HEK293 (cell line): ENCODE data around the gene FANCC.

Source experiments
- CTCF ChIA-PET: fragments of 350-600 bp; formaldehyde crosslinking; extraction: SDS; loops from one replicate; lab custom pipeline; 2021; ENCODE audit warnings: antibody characterized with exemption; lab: Yijun Ruan, JAX
- POLR2A ChIA-PET: fragments of 300-600 bp; formaldehyde crosslinking; extraction: SDS; loops from one replicate; lab custom pipeline; 2020; ENCODE audit warnings: antibody characterized with exemption, inconsistent platforms; lab: Yijun Ruan, JAX
- H3K27ac ChIP-seq: fragments of 200-500 bp; sonication (Bioruptor generic); 2 replicates; pipeline ENCODE4 v1.5.1; 2014; ENCODE audit warnings: low read depth, low read length, control low read depth, inconsistent platforms; ENCODE audit errors: extremely low read depth
- H3K36me3 ChIP-seq, 2 experiments: fragments of 200-500 bp in 1 of 2; sonication (Bioruptor generic) in 1 of 2; 1 replicate in 1 of 2; 2 replicates in 1 of 2; pipeline ENCODE4 v1.5.1; 2014 to 2017; ENCODE audit warnings: inconsistent platforms in 2 of 2, low read length in 2 of 2; ENCODE audit not compliant: control insufficient read depth in 2 of 2, insufficient read depth in 1 of 2
- H3K4me1 ChIP-seq: fragments of 200-500 bp; sonication (Bioruptor generic); 2 replicates; pipeline ENCODE4 v1.5.1; 2014; ENCODE audit warnings: mild to moderate bottlenecking, low read length, inconsistent platforms; ENCODE audit not compliant: control insufficient read depth, insufficient read depth
- H3K4me3 ChIP-seq: 2 replicates; pipeline ENCODE4 v1.5.1; 2011; ENCODE audit warnings: low read depth, mild to moderate bottlenecking, control low read depth, low read length, moderate library complexity
- H3K9me3 ChIP-seq: fragments of 200-500 bp; sonication (Bioruptor generic); 2 replicates; pipeline ENCODE4 v1.5.1; 2014; ENCODE audit warnings: low read depth, low read length, inconsistent platforms; ENCODE audit not compliant: control insufficient read depth, insufficient read depth
- FEZF1 ChIP-seq: fragments of 450-650 bp; formaldehyde crosslinking; IDR thresholded peaks from 2 replicates; pipeline ENCODE4 v1.5.1; 2016; ENCODE audit warnings: missing biosample characterization, missing genetic modification characterization
- KLF8 ChIP-seq: fragments of 450-650 bp; formaldehyde crosslinking; IDR thresholded peaks from 2 replicates; pipeline ENCODE4 v1.5.1; 2016; ENCODE audit warnings: missing biosample characterization, missing genetic modification characterization
- MYNN ChIP-seq: fragments of 450-650 bp; formaldehyde crosslinking; IDR thresholded peaks from 2 replicates; pipeline ENCODE4 v1.5.1; 2016; ENCODE audit warnings: missing biosample characterization, missing genetic modification characterization, borderline replicate concordance
- SP3 ChIP-seq: fragments of 450-650 bp; formaldehyde crosslinking; IDR thresholded peaks from 2 replicates; pipeline ENCODE4 v1.5.1; 2016; ENCODE audit warnings: missing biosample characterization, missing genetic modification characterization
- ZBTB11 ChIP-seq: fragments of 450-650 bp; formaldehyde crosslinking; conservative IDR thresholded peaks from 2 replicates; pipeline ENCODE4 v1.5.1; 2016; ENCODE audit warnings: low read depth, missing biosample characterization, missing genetic modification characterization
- ZBTB17 ChIP-seq: fragments of 450-650 bp; formaldehyde crosslinking; IDR thresholded peaks from 2 replicates; pipeline ENCODE4 v1.5.1; 2016; ENCODE audit warnings: missing biosample characterization, missing genetic modification characterization
- ZFP69B ChIP-seq: fragments of 450-650 bp; formaldehyde crosslinking; IDR thresholded peaks from 2 replicates; pipeline ENCODE4 v1.5.1; 2016; ENCODE audit warnings: missing biosample characterization, missing genetic modification characterization
- ZNF112 ChIP-seq: fragments of 450-650 bp; formaldehyde crosslinking; IDR thresholded peaks from 2 replicates; pipeline ENCODE4 v1.5.0; 2017; ENCODE audit warnings: missing biosample characterization, missing genetic modification characterization
- ZNF157 ChIP-seq: fragments of 450-650 bp; formaldehyde crosslinking; IDR thresholded peaks from 2 replicates; pipeline ENCODE4 v1.5.1; 2016; ENCODE audit warnings: missing biosample characterization, missing genetic modification characterization
- ZNF169 ChIP-seq: fragments of 450-650 bp; formaldehyde crosslinking; IDR thresholded peaks from 2 replicates; pipeline ENCODE4 v1.5.1; 2016; ENCODE audit warnings: missing biosample characterization, missing genetic modification characterization
- ZNF2 ChIP-seq: fragments of 450-650 bp; formaldehyde crosslinking; IDR thresholded peaks from 2 replicates; pipeline ENCODE4 v1.5.1; 2016; ENCODE audit warnings: missing biosample characterization, missing genetic modification characterization
- ZNF223 ChIP-seq: fragments of 450-650 bp; formaldehyde crosslinking; IDR thresholded peaks from 2 replicates; pipeline ENCODE4 v1.5.1; 2016; ENCODE audit warnings: missing biosample characterization, missing genetic modification characterization
- ZNF324 ChIP-seq: fragments of 450-650 bp; formaldehyde crosslinking; IDR thresholded peaks from 2 replicates; pipeline ENCODE4 v1.5.1; 2016; ENCODE audit warnings: missing biosample characterization, missing genetic modification characterization
- ZNF350 ChIP-seq: fragments of 450-650 bp; formaldehyde crosslinking; IDR thresholded peaks from 2 replicates; pipeline ENCODE4 v1.5.0; 2017; ENCODE audit warnings: missing biosample characterization, mild to moderate bottlenecking, missing genetic modification characterization
- ZNF555 ChIP-seq: fragments of 450-650 bp; formaldehyde crosslinking; conservative IDR thresholded peaks from 2 replicates; pipeline ENCODE4 v1.5.1; 2017; ENCODE audit warnings: missing biosample characterization, mild to moderate bottlenecking, missing genetic modification characterization, inconsistent platforms
- ZNF596 ChIP-seq: fragments of 450-650 bp; IDR thresholded peaks from 2 replicates; pipeline ENCODE4 v1.5.0; 2018; ENCODE audit warnings: missing biosample characterization, mild to moderate bottlenecking, missing genetic modification characterization, moderate library complexity
- ZNF621 ChIP-seq: fragments of 450-650 bp; formaldehyde crosslinking; IDR thresholded peaks from 2 replicates; pipeline ENCODE4 v1.5.1; 2017; ENCODE audit warnings: missing biosample characterization, missing genetic modification characterization
- ZNF654 ChIP-seq: fragments of 450-650 bp; formaldehyde crosslinking; IDR thresholded peaks from 2 replicates; pipeline ENCODE4 v1.5.1; 2016; ENCODE audit warnings: low read depth, missing biosample characterization, missing genetic modification characterization
- TF ChIP-seq, protein P1 (sequence below): fragments of 450-650 bp; formaldehyde crosslinking; IDR thresholded peaks from 2 replicates; pipeline ENCODE4 v1.5.0; 2017; ENCODE audit warnings: missing biosample characterization, missing genetic modification characterization, borderline replicate concordance

FANCC gene

DNA sequence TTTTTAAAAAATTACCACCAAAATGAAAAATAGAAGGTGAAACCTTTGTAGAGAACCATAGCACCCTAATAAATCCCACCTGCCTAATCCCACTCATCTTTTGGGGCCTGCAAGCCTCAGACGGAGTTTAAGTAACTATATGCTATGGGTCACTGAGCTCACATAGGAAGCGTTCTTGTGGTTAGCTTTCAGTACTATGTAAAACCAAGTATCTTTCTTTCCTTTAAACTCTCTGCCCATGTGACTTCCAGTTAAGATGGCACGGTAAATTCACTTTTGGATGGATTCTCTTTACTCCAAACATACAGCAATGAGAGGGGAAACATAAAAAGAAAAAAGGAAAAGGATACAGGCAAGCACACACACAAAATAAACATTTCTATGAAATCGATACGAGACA, 50.9 kb downstream of the FANCC start (continued):
- no peak for TF ChIP-seq ZNF350 (tag by site-specific recombination)

DNA sequence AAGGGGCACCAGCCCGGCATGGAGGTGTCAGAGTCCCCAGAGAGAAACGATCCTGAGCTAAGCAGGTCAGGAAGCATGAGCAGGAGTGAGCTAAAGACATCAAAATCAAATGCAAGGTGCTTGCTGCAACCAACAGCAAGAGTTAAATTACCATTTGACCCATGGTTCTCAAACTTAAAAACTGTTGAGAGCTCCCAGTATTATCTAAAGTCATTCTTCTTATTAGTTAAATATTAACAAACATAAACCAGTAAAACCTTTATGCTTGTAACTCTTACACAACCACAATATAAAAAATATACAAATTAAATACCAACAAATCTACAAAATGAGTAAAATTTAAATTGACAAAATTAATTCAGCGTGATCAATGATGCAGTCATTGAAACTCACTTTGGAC, 51.5 kb downstream of the FANCC start:
- ChIA-PET CTCF (interaction anchor here (0.6 to 2.1 kb wide), 8 partner anchors 10 to 822 kb away, joined by 3 to 6 read pairs (median 3); no protein-coding TSS in a partner anchor), POLR2A (no interaction called here)
- TF ChIP-seq, protein P1, sequence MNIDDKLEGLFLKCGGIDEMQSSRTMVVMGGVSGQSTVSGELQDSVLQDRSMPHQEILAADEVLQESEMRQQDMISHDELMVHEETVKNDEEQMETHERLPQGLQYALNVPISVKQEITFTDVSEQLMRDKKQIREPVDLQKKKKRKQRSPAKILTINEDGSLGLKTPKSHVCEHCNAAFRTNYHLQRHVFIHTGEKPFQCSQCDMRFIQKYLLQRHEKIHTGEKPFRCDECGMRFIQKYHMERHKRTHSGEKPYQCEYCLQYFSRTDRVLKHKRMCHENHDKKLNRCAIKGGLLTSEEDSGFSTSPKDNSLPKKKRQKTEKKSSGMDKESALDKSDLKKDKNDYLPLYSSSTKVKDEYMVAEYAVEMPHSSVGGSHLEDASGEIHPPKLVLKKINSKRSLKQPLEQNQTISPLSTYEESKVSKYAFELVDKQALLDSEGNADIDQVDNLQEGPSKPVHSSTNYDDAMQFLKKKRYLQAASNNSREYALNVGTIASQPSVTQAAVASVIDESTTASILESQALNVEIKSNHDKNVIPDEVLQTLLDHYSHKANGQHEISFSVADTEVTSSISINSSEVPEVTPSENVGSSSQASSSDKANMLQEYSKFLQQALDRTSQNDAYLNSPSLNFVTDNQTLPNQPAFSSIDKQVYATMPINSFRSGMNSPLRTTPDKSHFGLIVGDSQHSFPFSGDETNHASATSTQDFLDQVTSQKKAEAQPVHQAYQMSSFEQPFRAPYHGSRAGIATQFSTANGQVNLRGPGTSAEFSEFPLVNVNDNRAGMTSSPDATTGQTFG: no peak
- TF ChIP-seq ZNF2 (tag by site-specific recombination): no peak
- TF ChIP-seq KLF8 (tag by site-specific recombination): no peak
- no peak for TF ChIP-seq ZNF621 (tag by site-specific recombination)
- TF ChIP-seq ZFP69B (tag by site-specific recombination): no peak
- TF ChIP-seq SP3: no peak
- TF ChIP-seq ZNF596 (tag by site-specific recombination): no peak
- no peak for TF ChIP-seq ZBTB17 (tag by site-specific recombination)
- no peaks in the 10 kb centered on the region for H3K9me3 ChIP-seq
- H3K36me3 ChIP-seq: no peaks in the 10 kb centered on the region
- H3K27ac ChIP-seq: no peak overlapping the region
- no peak overlapping the region for H3K4me3 ChIP-seq
- H3K4me1 ChIP-seq: no peaks in the 10 kb centered on the region

DNA sequence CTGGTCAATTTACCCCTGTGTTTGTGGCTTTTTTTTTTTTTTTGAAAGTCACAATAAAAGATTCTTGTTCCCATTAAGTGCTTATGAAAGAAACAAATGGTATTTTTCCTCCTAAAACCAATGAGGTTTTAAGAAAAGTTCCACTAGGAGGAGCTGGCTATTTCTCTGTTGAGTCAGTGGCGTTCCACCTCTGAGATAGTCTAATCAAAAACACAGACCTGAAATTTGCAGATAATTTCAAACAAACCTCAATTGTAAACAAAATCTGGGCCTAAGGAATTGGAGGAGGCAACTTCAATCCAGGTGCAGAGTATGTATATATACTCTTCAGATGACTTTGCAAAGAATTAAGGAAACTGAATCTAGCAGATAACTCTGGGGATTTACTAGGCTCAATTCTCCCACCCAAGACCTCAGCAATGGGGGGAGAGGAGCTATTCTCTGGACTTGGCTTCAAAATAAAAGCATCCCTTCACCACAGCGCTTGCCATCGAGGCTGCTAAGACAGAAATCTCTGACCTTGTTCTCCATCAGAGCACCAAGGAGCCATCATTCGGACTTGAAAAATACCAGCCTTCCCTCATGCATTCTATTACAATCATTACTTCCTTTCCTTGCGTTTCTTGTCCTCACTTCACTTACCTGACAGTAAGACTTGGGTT, 52.4 kb downstream of the FANCC start:
- no peaks in the 10 kb centered on the region for H3K36me3 ChIP-seq
- ChIA-PET POLR2A (interaction anchor here (0.7 kb wide), 1 partner anchor 114 kb away, joined by 6 read pairs; no protein-coding TSS in a partner anchor), CTCF (interaction anchor here (0.6 to 2.1 kb wide), 18 partner anchors 8 to 897 kb away, joined by 3 to 6 read pairs (median 3); no protein-coding TSS in a partner anchor)
- H3K9me3 ChIP-seq: no peaks in the 10 kb centered on the region
- no peak overlapping the region for H3K4me3 ChIP-seq
- TF ChIP-seq ZNF157 (tag by site-specific recombination) (no peak), ZNF555 (no peak), ZNF654 (tag by site-specific recombination) (peak; percentile 30; the same call in 1 of the 2 replicates), MYNN (tag by site-specific recombination) (peak; percentile 76; the same call in 1 of the 2 replicates), ZNF324 (tag by site-specific recombination) (no peak), ZNF169 (tag by site-specific recombination) (no peak)
- H3K4me1 ChIP-seq: no peaks in the 10 kb centered on the region
- H3K27ac ChIP-seq: no peak overlapping the region

GRCh38 chr9:95261890-95262289, 55.6 kb downstream of the FANCC start:
- Histone ChIP-seq H3K36me3 (no peaks in the 10 kb centered on the region), H3K27ac (no peak overlapping the region), H3K4me1 (no peaks in the 10 kb centered on the region), H3K9me3 (no peaks in the 10 kb centered on the region), H3K4me3 (no peak overlapping the region)
- CTCF ChIA-PET: no interaction called here
- POLR2A ChIA-PET: no interaction called here
- TF ChIP-seq ZNF223 (tag by site-specific recombination) (no peak), ZNF596 (tag by site-specific recombination) (no peak), FEZF1 (tag by site-specific recombination) (no peak), ZNF112 (tag by site-specific recombination) (no peak), ZBTB11 (no peak)
